Liver (tissue), 3 donors: ENCODE data around the gene DAGLA.

ENCODE experiments used
- JUND ChIP-seq, 2 donors: IDR thresholded peaks; 2 replicates each; pipeline ENCODE4 v1.6.1; 2016; ENCODE audit warnings: antibody characterized with exemption in 2 of 2
- RAD21 ChIP-seq, 2 donors: IDR thresholded peaks; 2 replicates each; pipeline ENCODE4 v1.6.1; 2016; ENCODE audit warnings: antibody characterized with exemption in 2 of 2, mild to moderate bottlenecking in 2 of 2
- SP1 ChIP-seq: IDR thresholded peaks from 2 replicates; pipeline ENCODE4 v1.6.1; 2018; ENCODE audit warnings: antibody characterized with exemption, mild to moderate bottlenecking
- TAF1 ChIP-seq: conservative IDR thresholded peaks from 2 replicates; pipeline ENCODE4 v1.6.1; 2016; ENCODE audit warnings: antibody characterized with exemption, mild to moderate bottlenecking
- TF ChIP-seq, protein P1 (sequence below): fragments of 150-350 bp; IDR thresholded peaks from 2 replicates; pipeline ENCODE4 v1.5.1; 2017; ENCODE audit warnings: improper control_type of control experiment, low read depth, low read length; ENCODE audit not compliant: missing input control
- donor health status: healthy.
- donor health status: healthy.

DNA sequence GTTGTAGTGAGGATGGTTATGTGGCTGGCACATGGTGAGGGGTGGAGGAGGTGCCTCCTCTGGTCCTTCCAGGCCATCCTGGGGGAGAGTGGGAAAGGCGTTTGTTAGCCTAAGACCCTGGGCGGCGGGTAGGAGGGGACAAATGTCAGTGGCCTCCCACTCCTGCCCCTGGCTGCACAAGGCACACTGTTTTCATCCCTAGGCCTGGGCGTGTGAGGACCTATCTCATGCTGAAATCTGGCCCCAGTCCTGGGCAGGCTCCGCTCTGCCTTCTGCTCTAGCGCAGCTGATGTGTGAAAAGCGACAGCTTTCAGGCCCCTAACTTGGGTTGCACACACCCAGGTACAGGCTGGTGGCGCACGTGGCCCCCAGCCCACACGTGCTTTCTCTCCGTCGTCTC, 32.1 kb downstream of the DAGLA start:
- TF ChIP-seq RAD21 (IDR thresholded peaks at IDR 0.05), result no peak
- TF ChIP-seq, protein P1, sequence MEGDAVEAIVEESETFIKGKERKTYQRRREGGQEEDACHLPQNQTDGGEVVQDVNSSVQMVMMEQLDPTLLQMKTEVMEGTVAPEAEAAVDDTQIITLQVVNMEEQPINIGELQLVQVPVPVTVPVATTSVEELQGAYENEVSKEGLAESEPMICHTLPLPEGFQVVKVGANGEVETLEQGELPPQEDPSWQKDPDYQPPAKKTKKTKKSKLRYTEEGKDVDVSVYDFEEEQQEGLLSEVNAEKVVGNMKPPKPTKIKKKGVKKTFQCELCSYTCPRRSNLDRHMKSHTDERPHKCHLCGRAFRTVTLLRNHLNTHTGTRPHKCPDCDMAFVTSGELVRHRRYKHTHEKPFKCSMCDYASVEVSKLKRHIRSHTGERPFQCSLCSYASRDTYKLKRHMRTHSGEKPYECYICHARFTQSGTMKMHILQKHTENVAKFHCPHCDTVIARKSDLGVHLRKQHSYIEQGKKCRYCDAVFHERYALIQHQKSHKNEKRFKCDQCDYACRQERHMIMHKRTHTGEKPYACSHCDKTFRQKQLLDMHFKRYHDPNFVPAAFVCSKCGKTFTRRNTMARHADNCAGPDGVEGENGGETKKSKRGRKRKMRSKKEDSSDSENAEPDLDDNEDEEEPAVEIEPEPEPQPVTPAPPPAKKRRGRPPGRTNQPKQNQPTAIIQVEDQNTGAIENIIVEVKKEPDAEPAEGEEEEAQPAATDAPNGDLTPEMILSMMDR, result no peak
- no peak for TF ChIP-seq TAF1
- TF ChIP-seq JUND (IDR thresholded peaks at IDR 0.05), result no peak
- TF ChIP-seq SP1, result no peak
